Psoas muscle (tissue), 8 donors: ENCODE data around the gene ZNF613. TPM values are rescaled to one million over a fixed set of nuclear protein-coding genes. Genes with fewer than 3 reads are reported as not detected.

Experiments
- ATAC-seq, 4 donors: fragments of 200-7000 bp; cut with Tn5 transposase; one replicate each; pipeline ENCODE4 v1.9.1; 2020; ENCODE audit warnings: moderate library complexity in 3 of 4, mild to moderate bottlenecking in 2 of 4
- DNase-seq, 2 donors: peaks; one replicate each; pipeline ENCODE4 v3.0.0-alpha.2; 2020
- H3K27ac ChIP-seq: fragments of 200-600 bp; one replicate; pipeline ENCODE4 v1.8.0; 2022
- H3K27me3 ChIP-seq, 3 donors: fragments of 200-600 bp in 1 of 3; one replicate each; pipeline versions ENCODE4 v1.6.1 to v1.8.0; 2013 to 2022; ENCODE audit warnings: low read length in 2 of 3, mild to moderate bottlenecking in 2 of 3, moderate library complexity in 1 of 3; ENCODE audit not compliant: insufficient read depth in 3 of 3
- H3K36me3 ChIP-seq, 2 donors: fragments of 200-600 bp in 1 of 2; one replicate each; pipeline versions ENCODE4 v1.6.1 to v1.8.0; 2013 to 2022; ENCODE audit warnings: low read depth in 1 of 2, mild to moderate bottlenecking in 1 of 2, moderate library complexity in 1 of 2; ENCODE audit not compliant: insufficient read depth in 1 of 2
- H3K4me1 ChIP-seq: fragments of 200-600 bp; one replicate; pipeline ENCODE4 v1.8.0; 2022
- H3K4me3 ChIP-seq: fragments of 200-600 bp; one replicate; pipeline ENCODE4 v1.8.0; 2022; ENCODE audit warnings: mild to moderate bottlenecking
- H3K9me3 ChIP-seq: fragments of 200-600 bp; one replicate; pipeline ENCODE4 v1.8.0; 2022
- CTCF ChIP-seq: fragments of 200-600 bp; IDR thresholded peaks from one replicate; pipeline ENCODE4 v1.8.0; 2022; ENCODE audit warnings: antibody characterized with exemption
- WGBS, 3 donors: extraction: QIAGEN DNeasy Blood & Tissue Kit; methylation state at CpG; one replicate each; pipeline versions ENCODE4 v1.1.6 to v1.1.7; 2013; 5-methylcytosine and 5-hydroxymethylcytosine counted together
- intact Hi-C, 2 donors: fragments of 100-400 bp; cut with DNase I; formaldehyde crosslinking; loops; one replicate each; pipeline versions ENCODE4 v1.11.0 to v1.14.2; 2022
- long read RNA-seq, 2 donors: library from polyadenylated mRNA; unstranded; transcript quantifications; one replicate each; pipeline ENCODE4 v2.0.0, GENCODE V29; 2021
- polyA plus RNA-seq, 3 donors: library from polyadenylated mRNA; stranded (reverse); fragments of 200-250 nt; gene quantifications; one replicate each; pipeline ENCODE4 v1.2.3, GENCODE V29; 2013
- total RNA-seq, 4 donors: library from RNA; stranded (reverse); fragmentation: NEBNext Ultra II Directional in 2 of 4; extraction: Animal tissue kit (Norgen Biotek cat#: 25700) in 2 of 4; gene quantifications; one replicate each; pipeline versions ENCODE4 v1.2.1 to v1.2.4, GENCODE V29; 2021 to 2023
- donor health status: healthy with polysubstance abuse.
- donor health status: DM: no; HTN: no; CAD: no; lungs with moderate emphysema.
- donor health status: Bipolar disorder and iron deficiency.
- donor health status: healthy.
- donor health status: DM: yes; HTN: yes; CAD: no.
- donor health status: DM: no; HTN: no; CAD: no.
- donor health status: DM: no; HTN: no; CAD: no.
- donor health status: DM: yes; HTN: yes; CAD: no.

Gene ZNF613
- total RNA-seq (1 to 10 TPM; 1.7 to 3.6 (median 2.3) TPM), polyA plus RNA-seq (1 to 10 TPM; 1.7 to 4.5 (median 2.3) TPM)
- long read RNA-seq, donor 1, partial matches to known transcripts, result 0 of 2 reads
- long read RNA-seq, donor 1, other reads (novel, unspliced or antisense), result 0 of 2 reads
- long read RNA-seq, donor 2, partial matches to known transcripts, result 0 of 6 reads
- long read RNA-seq, donor 2, other reads (novel, unspliced or antisense), result 4 of 6 reads

- TF ChIP-seq CTCF, result peak; percentile 23
- Histone ChIP-seq H3K36me3 (peaks cover 0 to 23% of the 10 kb centered on the region in 2 donors), H3K4me3 (peak within 1 kb of the TSS; percentile 82), H3K27ac (peak within 1 kb of the TSS; percentile 88), H3K4me1 (no peaks in the 10 kb centered on the region), H3K27me3 (no peaks in the 10 kb centered on the region), H3K9me3 (peaks cover 53% of the 10 kb centered on the region)
- 0 to 1% (median 0%) methylated on average over 52 of the region's 52 CpGs for WGBS, 3 donors
- intact Hi-C loops, result loop anchor here in 1 of 2 donors (2.0 kb wide), 1 partner anchor 22 kb away; the partner anchor contains the start of gene ZNF649
- peak; percentile 86 to 91 for DNase-seq
- ATAC-seq, result peak; percentile 99
Measured at GRCh38 chr19:51926784-51927741, at the start of gene ZNF613. TSS of gene ZNF613 (plus strand) at chr19:51927472. CDS start at chr19:51936221, 8,749 bp downstream.

- no peak for TF ChIP-seq CTCF
- Histone ChIP-seq H3K27me3 (no peaks in the 10 kb centered on the region), H3K4me1 (peaks cover 6% of the 10 kb centered on the region), H3K4me3 (no peak overlapping the region), H3K27ac (no peak overlapping the region), H3K9me3 (peaks cover 23% of the 10 kb centered on the region), H3K36me3 (peaks cover 14 to 36% of the 10 kb centered on the region in 2 donors)
- DNase-seq (no peak), ATAC-seq (no peak)
- 98 to 99% (median 99%) methylated on average over 3 of the region's 3 CpGs for WGBS, 3 donors
- intact Hi-C loops, result no loop called here
Measured at GRCh38 chr19:51882518-51882917, 44.8 kb upstream of the ZNF613 start.

GRCh38 chr19:51884713-51885112 is 42.6 kb upstream of the ZNF613 start:
- H3K4me1 ChIP-seq, result peaks cover 6% of the 10 kb centered on the region
- H3K27me3 ChIP-seq, result no peaks in the 10 kb centered on the region
- ATAC-seq (no peak), DNase-seq (no peak)
- H3K27ac ChIP-seq, result no peak overlapping the region
- H3K9me3 ChIP-seq, result peaks cover 27% of the 10 kb centered on the region
- WGBS, 3 donors, result 93 to 98% (median 97%) methylated on average over 2 of the region's 2 CpGs
- TF ChIP-seq CTCF, result no peak
- peaks cover 9 to 19% of the 10 kb centered on the region in 2 donors for H3K36me3 ChIP-seq
- no peak overlapping the region for H3K4me3 ChIP-seq
- intact Hi-C loops, result no loop called here

- no peak for TF ChIP-seq CTCF
- DNase-seq, result peak; percentile 91 to 93
- peaks cover 6% of the 10 kb centered on the region for H3K4me1 ChIP-seq
- intact Hi-C loops, result no loop called here
- 2 to 3% (median 2%) methylated on average over 56 of the region's 56 CpGs for WGBS, 3 donors
- H3K36me3 ChIP-seq, result peaks cover 24 to 34% of the 10 kb centered on the region in 2 donors
- ATAC-seq, result peak; percentile 99
- H3K27me3 ChIP-seq, result no peaks in the 10 kb centered on the region
- H3K9me3 ChIP-seq, result peaks cover 51% of the 10 kb centered on the region
- H3K4me3 ChIP-seq, result peak within 1 kb of the TSS; percentile 86
- H3K27ac ChIP-seq, result peak within 1 kb of the TSS; percentile 82
Measured at GRCh38 chr19:51887522-51888498, 39.5 kb upstream of the ZNF613 start, which contains the start of gene ZNF577. TSS of gene ZNF577 (minus strand) at chr19:51887951. CDS start at chr19:51880382, 7,569 bp downstream.
